ENCODE data around the gene BFSP1.

BFSP1 gene

DNA sequence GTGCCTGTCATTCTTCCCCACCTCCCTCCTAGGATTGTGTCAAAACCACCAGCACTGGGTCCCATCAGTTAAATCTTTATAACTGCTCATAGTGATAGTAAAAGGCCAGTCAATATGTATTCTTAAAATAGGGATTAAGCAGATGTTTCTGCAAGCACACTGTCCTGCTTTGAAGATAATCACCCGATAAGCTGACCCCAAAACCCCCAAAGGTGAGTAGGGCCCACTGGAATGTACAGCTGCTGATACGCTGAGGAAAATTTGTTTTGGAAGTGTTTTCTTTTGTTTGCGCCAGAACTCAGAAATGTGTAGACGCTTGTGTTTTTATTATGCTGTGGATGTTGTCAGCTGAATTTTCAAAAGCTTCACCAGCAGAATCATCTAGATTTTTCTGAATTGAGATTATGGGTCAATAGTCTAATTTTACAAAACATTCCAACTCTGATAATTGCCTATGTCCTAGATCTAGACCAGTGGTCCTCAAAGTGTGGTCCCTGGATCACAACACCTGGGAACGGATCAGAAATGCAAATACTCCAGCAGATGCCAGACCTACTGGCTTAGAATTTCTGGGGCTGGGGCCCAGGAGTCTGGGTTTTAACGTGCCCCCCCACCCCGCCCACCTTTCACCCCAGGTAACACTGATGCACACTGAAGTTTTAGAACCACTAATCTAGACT, 11.4 kb downstream of the BFSP1 start:
- no peak for DNase-seq

DNA sequence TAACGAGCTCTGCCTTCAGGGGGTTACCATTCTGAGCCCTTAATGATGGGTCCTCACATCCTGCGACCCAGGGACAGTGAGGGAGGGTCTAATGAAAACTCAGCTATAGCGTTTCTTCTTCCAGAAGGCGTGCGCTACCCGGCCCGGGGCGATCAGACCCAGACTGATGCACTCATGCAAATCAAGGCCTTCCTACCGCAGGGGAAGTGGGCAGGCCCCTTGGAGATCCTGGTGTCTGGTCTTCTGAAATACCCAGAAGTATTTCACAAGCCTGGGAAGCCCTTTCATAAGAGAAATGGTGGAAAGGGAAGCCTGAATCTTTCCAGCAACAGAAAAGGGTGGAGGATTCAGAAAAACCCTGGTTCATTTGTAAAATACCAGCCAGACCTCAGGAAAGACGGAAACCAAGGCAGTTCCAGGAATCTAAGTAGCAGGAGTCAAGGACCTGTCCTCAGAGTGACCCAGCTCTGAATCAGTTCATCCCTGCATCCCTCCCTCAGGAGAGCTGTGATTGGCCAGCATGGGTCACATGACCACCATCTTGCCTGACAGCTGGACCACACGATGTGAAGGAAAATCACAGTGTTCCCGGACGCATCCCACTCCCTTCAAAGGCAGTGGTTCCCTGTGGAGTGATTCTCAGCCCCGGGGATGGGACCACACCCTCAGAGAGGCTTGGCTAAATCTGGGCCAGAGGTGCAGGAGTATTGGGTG, 12.7 kb downstream of the BFSP1 start:
- no peak for DNase-seq

DNA sequence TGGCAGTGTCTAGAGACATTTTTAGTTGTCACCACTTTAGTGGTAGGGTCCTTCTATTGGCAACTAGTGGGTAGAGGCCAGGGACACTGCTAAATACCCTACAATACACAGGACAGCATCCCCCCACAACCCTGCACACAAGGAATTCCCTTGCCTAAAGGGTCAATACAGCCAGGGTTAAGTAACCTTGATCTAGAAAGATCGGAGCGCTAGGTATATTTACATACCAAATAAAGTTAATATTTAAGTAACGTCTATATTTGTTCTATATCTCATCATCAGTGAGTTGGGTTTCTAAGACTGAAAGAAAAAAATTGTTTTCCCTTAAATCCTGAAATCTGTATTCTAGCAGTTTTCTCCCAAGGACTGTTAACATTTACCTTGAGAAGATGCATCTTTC, 16.1 kb downstream of the BFSP1 start:
- DNase-seq: no peak

DNA sequence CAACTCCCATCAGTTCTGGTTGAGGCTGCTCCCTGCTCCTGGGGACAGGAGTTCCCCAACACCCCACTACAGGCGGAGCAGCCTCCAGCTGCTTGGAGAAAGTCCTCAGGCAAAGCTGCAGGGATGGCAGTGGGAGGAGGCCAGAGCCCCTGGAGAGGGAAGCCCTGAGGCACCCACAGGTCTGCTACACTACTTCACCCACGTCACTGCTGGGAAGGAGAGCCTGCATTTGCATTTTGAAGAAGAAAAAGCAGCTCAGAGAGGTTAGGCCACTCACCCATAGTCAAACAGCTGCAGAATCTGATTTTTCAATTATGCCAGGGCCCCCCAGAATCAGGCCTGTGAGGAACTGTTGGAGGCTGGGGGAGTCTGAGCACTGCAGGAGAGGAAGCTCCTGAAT, 17.2 kb downstream of the BFSP1 start:
- DNase-seq: peak; percentile 8

- no peak for DNase-seq
Observed at GRCh38 chr20:17511401-17511800, 19.8 kb downstream of the BFSP1 start.

DNA sequence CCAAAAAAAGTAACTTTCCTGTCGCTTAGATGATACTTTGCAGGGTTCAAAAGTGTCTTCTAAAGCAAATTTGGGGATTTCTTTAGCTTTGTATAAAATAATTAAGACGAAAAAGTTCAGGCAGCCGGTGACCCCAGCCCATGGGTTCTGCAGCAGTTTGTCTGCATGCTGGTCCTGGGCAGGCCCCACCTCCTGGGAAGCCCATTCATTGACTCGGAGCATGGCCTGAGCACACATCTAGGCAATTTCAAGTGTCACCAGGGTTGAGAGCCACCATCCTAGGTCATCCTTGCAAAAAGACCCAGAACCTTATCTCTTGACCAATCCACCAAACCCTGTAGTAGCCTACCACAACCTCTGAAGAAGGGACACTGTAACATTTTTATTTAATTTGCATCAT, 20.6 kb downstream of the BFSP1 start:
- peak; percentile 6 for DNase-seq

DNA sequence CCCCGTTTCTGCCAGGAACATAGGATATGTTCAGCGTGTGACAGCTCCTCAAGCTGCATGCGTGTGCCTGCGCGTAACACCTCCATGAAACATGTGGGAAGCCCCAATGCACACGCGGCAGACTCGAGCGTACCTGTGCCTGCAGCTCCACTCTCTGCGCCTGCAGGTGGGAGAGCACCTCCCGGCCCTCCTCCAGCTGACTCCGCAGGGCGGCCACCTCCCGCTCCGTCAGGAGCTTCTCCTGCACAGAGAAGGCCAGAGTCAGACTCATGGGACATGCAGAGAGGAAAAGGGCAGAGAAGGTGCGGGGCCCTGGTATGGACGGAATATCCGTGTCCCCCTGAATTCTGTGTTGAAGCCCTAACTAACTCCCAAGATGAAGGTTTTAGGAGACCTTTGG, 22.4 kb downstream of the BFSP1 start:
- no peak for DNase-seq

DNA sequence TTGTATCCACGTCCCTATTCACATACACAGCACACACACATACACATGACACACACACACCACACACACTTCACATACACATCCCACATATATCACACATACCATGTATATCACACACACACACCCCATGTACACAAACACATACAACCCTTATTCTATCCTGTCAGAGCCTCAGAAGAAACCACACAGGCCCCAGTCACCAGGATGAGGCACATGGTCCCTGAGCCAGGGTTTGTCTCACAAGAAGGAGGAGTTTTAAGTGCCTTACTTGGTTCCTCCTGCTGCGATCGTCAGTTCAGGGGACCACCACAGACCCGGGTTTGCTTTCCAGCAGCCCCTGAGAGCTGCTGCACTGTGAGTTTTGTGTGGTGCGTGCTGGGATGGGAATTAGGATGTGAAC, 23.6 kb downstream of the BFSP1 start:
- no peak for DNase-seq

DNA sequence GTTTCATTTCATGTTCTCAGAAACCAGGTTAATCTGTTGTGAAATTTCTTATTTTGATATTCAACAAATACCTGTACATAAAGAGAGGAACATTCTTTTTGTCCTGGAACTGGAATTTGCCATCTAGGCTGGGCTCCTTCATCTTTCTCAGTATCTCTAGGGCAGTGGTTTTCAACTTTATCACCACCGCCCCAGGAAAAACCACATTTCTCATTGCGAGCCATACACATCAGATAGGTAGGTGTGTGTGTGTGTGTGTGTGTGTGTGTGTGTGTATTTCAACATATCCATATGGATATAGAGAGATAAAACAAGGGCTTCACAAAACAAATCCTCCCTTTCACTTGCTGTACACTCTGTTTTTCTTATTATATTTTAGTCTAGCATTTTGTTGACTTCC, 24.1 kb downstream of the BFSP1 start:
- DNase-seq: no peak

- DNase-seq: no peak
Observed at GRCh38 chr20:17505636-17506517, 25.3 kb downstream of the BFSP1 start.

DNA sequence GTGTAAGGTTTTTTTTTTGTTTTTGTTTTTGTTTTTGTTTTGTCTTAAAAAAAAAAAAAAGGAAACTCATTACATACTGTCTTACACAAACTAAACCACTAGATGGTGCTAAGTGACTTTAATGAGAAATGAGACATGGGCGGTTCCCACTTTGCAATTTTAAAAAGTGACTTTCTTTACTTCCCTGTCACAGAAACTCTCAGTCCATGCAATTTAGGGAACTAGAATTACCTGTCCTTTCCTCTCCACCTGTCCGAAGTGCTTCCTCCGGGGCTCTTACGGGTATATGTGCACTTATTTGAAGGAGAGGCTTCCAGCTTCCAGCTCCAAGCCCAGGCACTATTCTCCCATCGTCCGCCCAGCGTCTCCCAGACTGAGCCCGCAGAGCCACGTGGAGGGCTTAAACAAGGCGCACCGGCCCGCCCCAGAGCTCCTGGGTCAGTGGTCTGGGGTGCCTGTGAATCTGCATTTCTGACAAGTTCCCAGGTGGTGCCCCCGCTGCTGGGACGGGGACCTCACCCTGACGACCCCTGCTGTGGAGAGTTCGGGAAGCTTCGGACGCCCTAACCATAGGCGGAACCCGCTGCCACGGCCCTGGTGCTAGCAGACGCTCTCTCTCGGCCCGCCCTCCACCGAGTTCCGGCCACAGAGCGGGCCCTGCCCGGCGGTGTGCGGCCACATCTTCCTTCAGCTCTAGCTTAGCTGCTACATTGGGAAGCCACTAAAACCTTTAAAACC, 26.1 kb downstream of the BFSP1 start:
- peak; percentile 76 for DNase-seq

- DNase-seq: peak; percentile 39
Observed at GRCh38 chr20:17504066-17504897, 26.9 kb downstream of the BFSP1 start.

DNA sequence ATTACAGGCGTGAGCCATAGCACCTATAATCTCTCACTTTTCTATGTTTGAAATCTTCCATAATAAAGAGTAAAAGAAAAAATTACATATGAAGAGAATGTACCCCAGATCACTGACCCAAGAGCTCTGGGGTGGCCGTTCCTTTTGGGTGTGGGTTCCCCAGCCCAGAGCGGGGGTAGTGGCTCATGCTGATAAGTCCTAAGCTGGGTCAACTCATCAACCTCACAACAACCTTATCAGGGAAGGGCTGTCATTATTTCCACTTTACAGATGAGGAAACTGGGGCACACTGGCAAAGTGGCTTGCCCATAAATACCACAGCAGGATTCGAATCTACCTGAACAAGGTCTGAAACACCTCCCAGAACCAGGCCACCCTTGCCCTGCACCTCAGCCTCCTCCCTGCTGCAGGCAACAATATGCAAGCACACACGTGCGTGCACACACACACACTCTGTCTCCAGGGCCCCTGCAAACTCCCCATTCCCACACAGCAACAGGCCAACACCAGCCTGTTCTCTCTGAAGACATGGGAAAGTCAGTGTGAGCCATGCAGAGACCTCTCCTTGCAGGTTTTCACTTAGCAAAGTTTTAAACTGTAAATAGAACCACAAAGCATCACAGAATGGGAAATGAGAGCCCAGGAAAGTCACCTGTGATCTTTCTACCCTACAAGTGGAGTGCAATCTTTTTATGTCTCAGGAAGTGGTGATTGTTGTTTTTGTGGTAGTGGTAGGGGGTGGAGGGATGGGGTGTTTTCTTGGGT, 27.7 kb downstream of the BFSP1 start:
- DNase-seq: no peak

- no peak for DNase-seq
Observed at GRCh38 chr20:17502105-17502504, 29.1 kb downstream of the BFSP1 start.

GRCh38 chr20:17501701-17502100, 29.5 kb downstream of the BFSP1 start:
- DNase-seq: no peak

DNA sequence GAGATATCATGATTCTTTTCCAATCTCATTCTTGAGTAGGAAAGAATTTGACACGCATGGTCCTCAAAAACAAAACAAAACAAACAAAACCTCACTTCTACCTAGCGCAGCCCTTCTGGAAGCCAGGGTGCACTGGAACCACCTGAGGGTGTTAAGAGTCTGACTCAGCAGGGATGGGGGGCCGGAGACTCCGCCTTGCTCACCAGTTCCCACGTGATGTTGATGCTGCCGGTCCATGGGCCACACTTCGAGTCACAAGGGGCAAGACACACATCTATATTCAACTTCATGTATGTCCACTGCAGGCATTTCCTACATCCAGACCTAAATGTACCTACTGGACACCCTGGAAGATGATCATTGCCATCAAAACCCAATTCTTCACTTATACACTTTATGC, 30.4 kb downstream of the BFSP1 start:
- DNase-seq: no peak

DNA sequence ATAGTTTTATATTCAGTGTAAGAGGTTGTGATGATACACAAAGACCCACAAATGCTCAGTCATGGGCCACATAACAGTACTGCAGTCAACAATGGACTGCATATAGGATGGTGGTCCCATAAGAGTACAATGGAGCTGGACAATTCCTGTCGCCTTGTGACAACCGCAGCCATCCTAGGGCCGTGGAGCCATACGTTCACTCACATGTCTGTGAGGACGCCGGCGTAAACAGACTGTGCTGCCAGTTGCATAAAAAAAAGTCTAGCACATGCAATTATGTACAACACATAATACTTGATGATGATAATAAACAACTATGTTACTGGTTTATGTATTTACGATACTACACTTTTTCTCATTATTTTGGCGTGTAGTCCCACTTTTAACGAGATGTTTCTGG, 30.9 kb downstream of the BFSP1 start:
- DNase-seq: no peak

DNA sequence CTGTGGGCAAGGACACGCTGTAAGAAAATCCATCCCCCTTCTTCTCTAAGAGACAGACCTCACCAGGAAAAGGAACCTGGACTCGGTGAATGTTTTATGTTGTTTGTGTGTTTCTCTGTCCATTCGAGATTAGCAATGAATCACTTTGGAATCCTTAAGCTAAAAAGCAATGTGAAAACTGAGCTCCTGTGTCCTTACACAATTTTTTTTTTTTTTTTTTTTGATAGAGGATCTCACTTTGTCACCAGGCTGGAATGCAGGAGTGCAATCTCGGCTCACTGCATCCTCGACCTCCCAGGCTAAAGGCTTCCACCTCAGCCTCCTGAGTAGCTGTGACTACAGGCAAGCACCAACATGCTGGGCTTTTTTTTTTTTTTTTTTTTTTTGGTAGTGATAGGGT, 32.1 kb downstream of the BFSP1 start:
- no peak for DNase-seq

DNA sequence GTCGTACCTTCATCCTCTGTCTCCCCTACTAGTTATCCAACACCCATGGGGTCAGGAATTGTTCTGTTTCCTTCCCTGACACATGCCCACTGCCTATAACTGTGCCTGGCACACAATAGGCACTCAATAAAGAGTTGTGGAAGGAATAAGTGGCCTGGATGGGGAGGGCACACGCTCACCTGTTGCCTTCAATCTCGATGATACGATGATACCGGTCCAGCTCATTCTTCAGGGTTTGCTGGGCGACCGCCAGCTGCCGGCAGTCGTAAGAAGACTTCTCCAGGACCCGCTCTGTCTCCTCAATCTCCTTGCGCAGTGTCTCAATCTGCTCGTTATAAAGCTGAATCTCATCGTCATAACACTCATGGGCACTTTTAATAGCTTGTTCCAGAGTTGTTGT, 32.5 kb downstream of the BFSP1 start:
- no peak for DNase-seq

- DNase-seq: no peak
Observed at GRCh38 chr20:17497821-17498580, 33.2 kb downstream of the BFSP1 start.

DNA sequence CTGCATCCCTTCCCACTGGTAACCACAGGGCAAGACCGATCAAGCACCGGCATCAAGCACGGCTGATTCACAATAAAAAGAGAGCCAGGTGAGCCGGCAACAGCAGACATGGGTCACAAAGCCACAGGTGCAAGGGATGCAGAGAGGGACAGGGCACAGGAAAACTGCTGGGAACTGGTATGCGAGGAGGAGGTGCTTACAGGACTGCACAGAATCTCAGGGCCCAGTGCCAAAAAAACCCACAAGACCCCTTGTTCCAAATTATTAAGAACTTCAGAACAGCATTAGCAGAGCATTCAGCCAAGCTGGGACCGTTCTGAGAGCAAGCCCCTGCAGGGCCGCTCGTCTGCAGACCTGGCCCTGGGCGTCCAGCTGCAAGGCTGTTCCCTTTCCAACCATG, 35.4 kb downstream of the BFSP1 start:
- no peak for DNase-seq
